Endothelial cell of umbilical vein (primary cell): ENCODE measurements around the gene EPDR1.

Experiments used
- EZH2 ChIP-seq: IDR thresholded peaks from 2 replicates; pipeline ENCODE4 v1.6.1; 2012; ENCODE audit warnings: borderline replicate concordance, low read depth, mild to moderate bottlenecking, moderate library complexity, low read length, inconsistent platforms; ENCODE audit not compliant: severe bottlenecking
- FOS ChIP-seq: IDR thresholded peaks from 2 replicates; pipeline ENCODE4 v1.6.1; 2011; ENCODE audit warnings: mild to moderate bottlenecking, low read length, moderate library complexity, borderline replicate concordance; ENCODE audit not compliant: insufficient read depth
- JUN ChIP-seq: IDR thresholded peaks from 2 replicates; pipeline ENCODE4 v1.6.1; 2011; ENCODE audit warnings: borderline replicate concordance, low read depth; ENCODE audit not compliant: insufficient read length, insufficient read depth
- MYC ChIP-seq: IDR thresholded peaks from one replicate; pipeline ENCODE4 v1.6.1; 2011; ENCODE audit warnings: mild to moderate bottlenecking, low read depth, low read length
- POLR2A ChIP-seq: IDR thresholded peaks from 2 replicates; pipeline ENCODE4 v1.6.1; 2012; ENCODE audit warnings: low read depth, mild to moderate bottlenecking, control low read depth, low read length
- POLR2AphosphoS5 ChIP-seq: IDR thresholded peaks from 2 replicates; pipeline ENCODE4 v1.6.1; 2012; ENCODE audit warnings: low read depth, mild to moderate bottlenecking, control low read depth, low read length, moderate library complexity; ENCODE audit not compliant: insufficient read depth
- TF ChIP-seq, protein P1 (sequence below), 2 donors: IDR thresholded peaks; 1 replicate in 1 of 2; 2 replicates in 1 of 2; pipeline ENCODE4 v1.5.1; 2011; ENCODE audit warnings: low read length in 2 of 2, mild to moderate bottlenecking in 2 of 2, moderate library complexity in 2 of 2, control low read depth in 1 of 2, inconsistent platforms in 1 of 2, low read depth in 1 of 2; ENCODE audit not compliant: insufficient read depth in 1 of 2; ENCODE audit errors: extremely low read depth in 1 of 2

DNA sequence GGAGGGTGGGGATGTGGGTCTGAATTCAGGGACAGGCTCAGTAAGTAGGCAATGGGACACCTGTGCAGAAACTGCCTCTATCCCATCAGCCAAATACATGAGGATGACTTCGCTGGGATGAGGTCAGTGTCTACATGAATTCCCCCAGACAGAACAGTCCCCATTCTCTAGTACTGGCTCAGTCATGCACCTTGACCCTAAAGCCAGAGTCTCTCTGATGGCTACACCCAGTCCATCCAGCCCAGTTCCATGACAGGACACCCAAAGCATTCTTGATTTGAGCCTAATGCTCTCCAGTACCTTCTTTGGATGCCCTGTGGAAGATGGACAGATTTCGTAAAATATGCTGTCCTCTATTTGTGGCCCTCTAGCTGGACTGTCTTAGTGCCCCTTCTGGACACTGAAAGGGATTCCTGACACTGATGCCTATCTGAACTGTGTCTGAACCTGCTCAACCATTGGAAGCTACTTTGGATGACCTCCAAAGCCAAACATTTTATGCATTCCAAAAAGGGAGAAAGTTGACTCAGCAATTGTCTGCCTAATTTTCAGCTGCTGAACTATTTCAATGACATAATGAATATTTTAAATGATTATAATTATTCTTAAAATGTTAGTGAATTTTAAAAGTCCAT lies 18.4 kb upstream of the EPDR1 start:
- TF ChIP-seq FOS (no peak), POLR2A (no peak), POLR2AphosphoS5 (no peak), JUN (no peak), MYC (no peak), EZH2 (no peak)
- TF ChIP-seq, protein P1, sequence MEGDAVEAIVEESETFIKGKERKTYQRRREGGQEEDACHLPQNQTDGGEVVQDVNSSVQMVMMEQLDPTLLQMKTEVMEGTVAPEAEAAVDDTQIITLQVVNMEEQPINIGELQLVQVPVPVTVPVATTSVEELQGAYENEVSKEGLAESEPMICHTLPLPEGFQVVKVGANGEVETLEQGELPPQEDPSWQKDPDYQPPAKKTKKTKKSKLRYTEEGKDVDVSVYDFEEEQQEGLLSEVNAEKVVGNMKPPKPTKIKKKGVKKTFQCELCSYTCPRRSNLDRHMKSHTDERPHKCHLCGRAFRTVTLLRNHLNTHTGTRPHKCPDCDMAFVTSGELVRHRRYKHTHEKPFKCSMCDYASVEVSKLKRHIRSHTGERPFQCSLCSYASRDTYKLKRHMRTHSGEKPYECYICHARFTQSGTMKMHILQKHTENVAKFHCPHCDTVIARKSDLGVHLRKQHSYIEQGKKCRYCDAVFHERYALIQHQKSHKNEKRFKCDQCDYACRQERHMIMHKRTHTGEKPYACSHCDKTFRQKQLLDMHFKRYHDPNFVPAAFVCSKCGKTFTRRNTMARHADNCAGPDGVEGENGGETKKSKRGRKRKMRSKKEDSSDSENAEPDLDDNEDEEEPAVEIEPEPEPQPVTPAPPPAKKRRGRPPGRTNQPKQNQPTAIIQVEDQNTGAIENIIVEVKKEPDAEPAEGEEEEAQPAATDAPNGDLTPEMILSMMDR (IDR thresholded peaks at IDR 0.05; ENCODE audit: extremely low read depth in 1 of 2, insufficient read depth in 1 of 2, low read depth in 1 of 2, low read length in 2 of 2) = no peak
